K562 (cell line): Measurements from ENCODE around the gene CCDC88A. TPM values are rescaled to one million over a fixed set of nuclear protein-coding genes. Genes with fewer than 3 reads are reported as not detected.

Experiments
- BRD9 ChIP-seq: fragments of 450-650 bp; IDR thresholded peaks from 2 replicates; pipeline ENCODE4 v1.6.1; 2018; ENCODE audit warnings: low read depth; ENCODE audit not compliant: partially characterized antibody
- CAMTA2 ChIP-seq: fragments of 250-450 bp; sonication (Bioruptor Pico); conservative IDR thresholded peaks from 2 replicates; pipeline ENCODE4 v1.5.1; 2022
- CXXC5 ChIP-seq: fragments of 250-450 bp; sonication (Bioruptor Pico); IDR thresholded peaks from 2 replicates; pipeline ENCODE4 v1.8.0; 2022; ENCODE audit warnings: inconsistent platforms, mild to moderate bottlenecking, moderate library complexity
- ELF2 ChIP-seq: fragments of 250-450 bp; sonication (Bioruptor Pico); IDR thresholded peaks from 2 replicates; pipeline ENCODE4 v1.5.0; 2021; ENCODE audit warnings: mild to moderate bottlenecking
- EZH2 ChIP-seq: IDR thresholded peaks from 2 replicates; pipeline ENCODE4 v1.6.1; 2012; ENCODE audit warnings: low read depth, mild to moderate bottlenecking, inconsistent platforms, low read length, borderline replicate concordance
- HCFC1 ChIP-seq: IDR thresholded peaks from 2 replicates; pipeline ENCODE4 v1.6.1; 2012; ENCODE audit warnings: low read depth, low read length, improper control_type of control experiment
- HNRNPH1 ChIP-seq: fragments of 200-400 bp; formaldehyde crosslinking; optimal IDR thresholded peaks from 2 replicates; pipeline ENCODE3; 2017; ENCODE audit warnings: low read depth, mild to moderate bottlenecking, low read length, moderate library complexity
- LCOR ChIP-seq: sonication (generic); formaldehyde crosslinking; IDR thresholded peaks from 2 replicates; pipeline ENCODE4 v1.8.0; 2022; ENCODE audit warnings: mild to moderate bottlenecking, missing genetic modification reagents
- NCOA2 ChIP-seq, 2 experiments: fragments of 450-650 bp; IDR thresholded peaks; 2 replicates each; pipeline ENCODE4 v1.6.1; 2018; ENCODE audit warnings: mild to moderate bottlenecking in 2 of 2, moderate library complexity in 1 of 2; ENCODE audit not compliant: partially characterized antibody in 2 of 2
- RHOXF2B ChIP-seq: fragments of 250-450 bp; sonication (Bioruptor Pico); conservative IDR thresholded peaks from 2 replicates; pipeline ENCODE4 v1.5.1; 2021
- SREBF2 ChIP-seq: sonication (generic); formaldehyde crosslinking; IDR thresholded peaks from 2 replicates; pipeline ENCODE4 v1.4.0; 2020; ENCODE audit warnings: mild to moderate bottlenecking, missing genetic modification reagents
- TEAD2 ChIP-seq: fragments of 450-650 bp; IDR thresholded peaks from 2 replicates; pipeline ENCODE4 v1.6.1; 2016; ENCODE audit warnings: missing genetic modification characterization, control low read depth, missing compliant biosample characterization
- TGIF2 ChIP-seq: sonication (generic); formaldehyde crosslinking; IDR thresholded peaks from 2 replicates; pipeline ENCODE4 v1.8.1; 2022; ENCODE audit warnings: mild to moderate bottlenecking, missing genetic modification reagents, moderate library complexity
- TOE1 ChIP-seq, 2 experiments: fragments of 450-650 bp in 1 of 2; sonication (generic) in 1 of 2; formaldehyde crosslinking in 1 of 2; IDR thresholded peaks; 2 replicates each; pipeline versions ENCODE4 v1.7.1 to v1.8.0; 2016 to 2022; ENCODE audit warnings: borderline replicate concordance in 2 of 2, mild to moderate bottlenecking in 2 of 2, antibody characterized with exemption in 1 of 2, inconsistent platforms in 1 of 2, low read depth in 1 of 2, missing genetic modification reagents in 1 of 2, moderate library complexity in 1 of 2
- ZNF23 ChIP-seq: fragments of 250-450 bp; sonication (Bioruptor Pico); IDR thresholded peaks from 2 replicates; pipeline ENCODE4 v1.4.0; 2020; ENCODE audit warnings: mild to moderate bottlenecking
- polyA plus RNA-seq, 8 experiments: library from polyadenylated mRNA; depleted of rRNA in 4 of 8; stranded (reverse) in 5 of 8; unstranded in 3 of 8; fragments of >200 nt; fragmentation: Nextera tagmentation in 2 of 8; fragmentation: Illumina TruSeq in 1 of 8; extraction: Ambion mirVana in 2 of 8; extraction: Trizol in 1 of 8; gene quantifications; 2 replicates each; pipeline versions ENCODE4 v1.2.1 to v1.2.3, GENCODE V29; 2011 to 2014; ENCODE audit warnings: inconsistent platforms in 1 of 8, missing spikeins in 1 of 8
- total RNA-seq, 7 experiments: library from RNA; depleted of rRNA in 6 of 7; stranded (reverse); fragments of >200 nt in 6 of 7; fragmentation: Illumina TruSeq in 2 of 7; extraction: Trizol in 2 of 7; gene quantifications; 2 replicates each; pipeline versions ENCODE4 v1.2.1 to v1.2.3, GENCODE V29; 2011 to 2021; ENCODE audit warnings: low replicate concordance in 1 of 7
- TF ChIP-seq, protein P1 (sequence below), 2 experiments: fragments of 450-650 bp; IDR thresholded peaks; 2 replicates each; pipeline ENCODE4 v1.6.1; 2018; ENCODE audit warnings: mild to moderate bottlenecking in 2 of 2, low read depth in 1 of 2; ENCODE audit not compliant: partially characterized antibody in 2 of 2
- TF ChIP-seq, protein P2 (sequence below): sonication (generic); formaldehyde crosslinking; IDR thresholded peaks from 2 replicates; pipeline ENCODE4 v1.9.0; 2022; ENCODE audit warnings: mild to moderate bottlenecking, missing genetic modification reagents
- TF ChIP-seq, protein P3 (sequence below): IDR thresholded peaks from 3 replicates; pipeline ENCODE4 v1.6.1; 2011; ENCODE audit warnings: borderline replicate concordance, mild to moderate bottlenecking, moderate library complexity; ENCODE audit not compliant: insufficient read length; ENCODE audit errors: extremely low read depth
- TF ChIP-seq, protein P4 (sequence below): fragments of 250-450 bp; sonication (Bioruptor Pico); IDR thresholded peaks from 2 replicates; pipeline ENCODE4 v1.8.0; 2021; ENCODE audit warnings: borderline replicate concordance, mild to moderate bottlenecking, moderate library complexity; ENCODE audit not compliant: poor library complexity, severe bottlenecking

The CCDC88A gene
- total and polyA plus RNA-seq, 9 of the 15 experiments (the other 6 are each of a cell fraction or from before 2014, with no cell fraction given) = 29.3 to 102 (median 55.6) TPM

DNA sequence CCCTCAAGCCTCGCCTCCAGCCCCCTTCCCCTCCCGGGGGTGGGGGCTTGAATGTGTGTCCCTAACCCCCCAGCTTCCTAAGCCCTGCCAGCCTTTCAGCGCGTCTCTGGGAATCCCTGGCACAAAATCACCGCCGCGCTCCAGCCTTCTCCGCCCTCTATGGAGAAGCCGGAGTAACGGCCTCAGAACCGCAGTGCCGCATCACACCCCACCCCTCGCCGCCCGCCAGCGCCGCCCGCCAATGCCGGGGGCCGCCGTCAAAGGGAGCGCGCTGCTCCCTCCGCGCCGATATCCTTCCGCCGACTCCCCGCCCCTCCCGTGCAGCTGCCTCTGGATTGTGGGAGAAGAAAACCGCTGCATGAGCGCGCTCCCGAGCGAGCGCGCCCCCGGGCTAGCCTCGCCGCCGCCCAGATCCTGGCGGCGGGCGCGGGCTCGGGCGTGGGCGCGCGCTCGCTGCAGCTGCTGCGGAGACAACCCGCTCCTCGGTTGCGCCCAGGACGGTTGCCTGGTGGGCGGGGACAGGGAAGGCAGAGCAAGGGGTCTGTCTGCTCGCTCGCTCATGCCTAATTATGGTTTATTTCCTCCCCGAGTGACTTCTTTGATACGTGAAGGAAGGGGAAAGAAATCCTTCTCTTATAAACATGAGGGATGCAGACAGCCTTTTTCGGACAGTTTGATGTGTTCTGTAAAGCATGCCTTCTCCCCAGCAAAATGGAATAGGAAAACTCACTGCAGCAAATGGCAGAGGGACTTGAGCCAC lies at the start of gene CCDC88A (continued):
- no peak for TF ChIP-seq NCOA2 (IDR thresholded peaks at IDR 0.05; ENCODE audit: partially characterized antibody in 2 of 2)
- TF ChIP-seq HNRNPH1 = no peak
- TF ChIP-seq LCOR (CRISPR knock-in tag) = peak; percentile 89; the same call in 1 of the 2 replicates
- TF ChIP-seq TEAD2 (tag) = no peak
- TF ChIP-seq, protein P1, sequence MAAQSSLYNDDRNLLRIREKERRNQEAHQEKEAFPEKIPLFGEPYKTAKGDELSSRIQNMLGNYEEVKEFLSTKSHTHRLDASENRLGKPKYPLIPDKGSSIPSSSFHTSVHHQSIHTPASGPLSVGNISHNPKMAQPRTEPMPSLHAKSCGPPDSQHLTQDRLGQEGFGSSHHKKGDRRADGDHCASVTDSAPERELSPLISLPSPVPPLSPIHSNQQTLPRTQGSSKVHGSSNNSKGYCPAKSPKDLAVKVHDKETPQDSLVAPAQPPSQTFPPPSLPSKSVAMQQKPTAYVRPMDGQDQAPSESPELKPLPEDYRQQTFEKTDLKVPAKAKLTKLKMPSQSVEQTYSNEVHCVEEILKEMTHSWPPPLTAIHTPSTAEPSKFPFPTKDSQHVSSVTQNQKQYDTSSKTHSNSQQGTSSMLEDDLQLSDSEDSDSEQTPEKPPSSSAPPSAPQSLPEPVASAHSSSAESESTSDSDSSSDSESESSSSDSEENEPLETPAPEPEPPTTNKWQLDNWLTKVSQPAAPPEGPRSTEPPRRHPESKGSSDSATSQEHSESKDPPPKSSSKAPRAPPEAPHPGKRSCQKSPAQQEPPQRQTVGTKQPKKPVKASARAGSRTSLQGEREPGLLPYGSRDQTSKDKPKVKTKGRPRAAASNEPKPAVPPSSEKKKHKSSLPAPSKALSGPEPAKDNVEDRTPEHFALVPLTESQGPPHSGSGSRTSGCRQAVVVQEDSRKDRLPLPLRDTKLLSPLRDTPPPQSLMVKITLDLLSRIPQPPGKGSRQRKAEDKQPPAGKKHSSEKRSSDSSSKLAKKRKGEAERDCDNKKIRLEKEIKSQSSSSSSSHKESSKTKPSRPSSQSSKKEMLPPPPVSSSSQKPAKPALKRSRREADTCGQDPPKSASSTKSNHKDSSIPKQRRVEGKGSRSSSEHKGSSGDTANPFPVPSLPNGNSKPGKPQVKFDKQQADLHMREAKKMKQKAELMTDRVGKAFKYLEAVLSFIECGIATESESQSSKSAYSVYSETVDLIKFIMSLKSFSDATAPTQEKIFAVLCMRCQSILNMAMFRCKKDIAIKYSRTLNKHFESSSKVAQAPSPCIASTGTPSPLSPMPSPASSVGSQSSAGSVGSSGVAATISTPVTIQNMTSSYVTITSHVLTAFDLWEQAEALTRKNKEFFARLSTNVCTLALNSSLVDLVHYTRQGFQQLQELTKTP (IDR thresholded peaks at IDR 0.05; ENCODE audit: low read depth in 1 of 2, partially characterized antibody in 2 of 2) = no peak
- no peak for TF ChIP-seq EZH2
- no peak for TF ChIP-seq ZNF23
- TF ChIP-seq BRD9 = peak; percentile 21
- peak; percentile 66; the same call in 1 of the 2 replicates for TF ChIP-seq HCFC1
- TF ChIP-seq, protein P2, sequence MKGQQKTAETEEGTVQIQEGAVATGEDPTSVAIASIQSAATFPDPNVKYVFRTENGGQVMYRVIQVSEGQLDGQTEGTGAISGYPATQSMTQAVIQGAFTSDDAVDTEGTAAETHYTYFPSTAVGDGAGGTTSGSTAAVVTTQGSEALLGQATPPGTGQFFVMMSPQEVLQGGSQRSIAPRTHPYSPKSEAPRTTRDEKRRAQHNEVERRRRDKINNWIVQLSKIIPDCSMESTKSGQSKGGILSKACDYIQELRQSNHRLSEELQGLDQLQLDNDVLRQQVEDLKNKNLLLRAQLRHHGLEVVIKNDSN (CRISPR knock-in tag) = no peak
- peak; percentile 64 for TF ChIP-seq TOE1 (IDR thresholded peaks at IDR 0.05; ENCODE audit: borderline replicate concordance)
- no peak for TF ChIP-seq TOE1 (CRISPR knock-in tag; IDR thresholded peaks at IDR 0.05; ENCODE audit: borderline replicate concordance, low read depth)
- TF ChIP-seq, protein P3, sequence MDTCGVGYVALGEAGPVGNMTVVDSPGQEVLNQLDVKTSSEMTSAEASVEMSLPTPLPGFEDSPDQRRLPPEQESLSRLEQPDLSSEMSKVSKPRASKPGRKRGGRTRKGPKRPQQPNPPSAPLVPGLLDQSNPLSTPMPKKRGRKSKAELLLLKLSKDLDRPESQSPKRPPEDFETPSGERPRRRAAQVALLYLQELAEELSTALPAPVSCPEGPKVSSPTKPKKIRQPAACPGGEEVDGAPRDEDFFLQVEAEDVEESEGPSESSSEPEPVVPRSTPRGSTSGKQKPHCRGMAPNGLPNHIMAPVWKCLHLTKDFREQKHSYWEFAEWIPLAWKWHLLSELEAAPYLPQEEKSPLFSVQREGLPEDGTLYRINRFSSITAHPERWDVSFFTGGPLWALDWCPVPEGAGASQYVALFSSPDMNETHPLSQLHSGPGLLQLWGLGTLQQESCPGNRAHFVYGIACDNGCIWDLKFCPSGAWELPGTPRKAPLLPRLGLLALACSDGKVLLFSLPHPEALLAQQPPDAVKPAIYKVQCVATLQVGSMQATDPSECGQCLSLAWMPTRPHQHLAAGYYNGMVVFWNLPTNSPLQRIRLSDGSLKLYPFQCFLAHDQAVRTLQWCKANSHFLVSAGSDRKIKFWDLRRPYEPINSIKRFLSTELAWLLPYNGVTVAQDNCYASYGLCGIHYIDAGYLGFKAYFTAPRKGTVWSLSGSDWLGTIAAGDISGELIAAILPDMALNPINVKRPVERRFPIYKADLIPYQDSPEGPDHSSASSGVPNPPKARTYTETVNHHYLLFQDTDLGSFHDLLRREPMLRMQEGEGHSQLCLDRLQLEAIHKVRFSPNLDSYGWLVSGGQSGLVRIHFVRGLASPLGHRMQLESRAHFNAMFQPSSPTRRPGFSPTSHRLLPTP = no peak
- no peak for TF ChIP-seq ELF2
- peak; percentile 33; the same call in 1 of the 2 replicates for TF ChIP-seq CAMTA2 (CRISPR knock-in tag)
- TF ChIP-seq, protein P4, sequence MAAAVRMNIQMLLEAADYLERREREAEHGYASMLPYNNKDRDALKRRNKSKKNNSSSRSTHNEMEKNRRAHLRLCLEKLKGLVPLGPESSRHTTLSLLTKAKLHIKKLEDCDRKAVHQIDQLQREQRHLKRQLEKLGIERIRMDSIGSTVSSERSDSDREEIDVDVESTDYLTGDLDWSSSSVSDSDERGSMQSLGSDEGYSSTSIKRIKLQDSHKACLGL (CRISPR knock-in tag) = no peak
- TF ChIP-seq CXXC5 = peak; percentile 99
- TF ChIP-seq SREBF2 (CRISPR knock-in tag) = no peak
- no peak for TF ChIP-seq RHOXF2B (CRISPR knock-in tag)
- 0 out of 2 replicates have a peak, but pooled peaks have one; percentile 21 for TF ChIP-seq TGIF2 (CRISPR knock-in tag)
